Erythroblast (primary cell): Measurements from ENCODE around the gene ACTL6B.
"Not testable (repeated sequence)": the region's sequence is repeated elsewhere in the genome, so short reads cannot be mapped to it uniquely, and the experiment has no call there.

Experiments used
- DNase-seq, 2 experiments: peaks; one replicate each; lab custom pipeline; 2025; lab: John Stamatoyannopoulos, UW
- GATA1 ChIP-seq: IDR thresholded peaks from 2 replicates; pipeline ENCODE4 v1.6.1; 2011; ENCODE audit warnings: low read depth, mild to moderate bottlenecking, control low read depth, low read length, moderate library complexity
- POLR2A ChIP-seq: IDR thresholded peaks from 2 replicates; pipeline ENCODE4 v1.6.1; 2011; ENCODE audit warnings: mild to moderate bottlenecking, low read length

ACTL6B gene

GRCh38 chr7:100655908-100656674 is at the start of gene ACTL6B:
Gene ACTL6B, minus strand, starts transcription at chr7:100656448. Its CDS starts 94 bp downstream, at chr7:100656354.
- peak; percentile 78 to 80 for DNase-seq
- TF ChIP-seq GATA1 (no peak), POLR2A (no peak)

DNA sequence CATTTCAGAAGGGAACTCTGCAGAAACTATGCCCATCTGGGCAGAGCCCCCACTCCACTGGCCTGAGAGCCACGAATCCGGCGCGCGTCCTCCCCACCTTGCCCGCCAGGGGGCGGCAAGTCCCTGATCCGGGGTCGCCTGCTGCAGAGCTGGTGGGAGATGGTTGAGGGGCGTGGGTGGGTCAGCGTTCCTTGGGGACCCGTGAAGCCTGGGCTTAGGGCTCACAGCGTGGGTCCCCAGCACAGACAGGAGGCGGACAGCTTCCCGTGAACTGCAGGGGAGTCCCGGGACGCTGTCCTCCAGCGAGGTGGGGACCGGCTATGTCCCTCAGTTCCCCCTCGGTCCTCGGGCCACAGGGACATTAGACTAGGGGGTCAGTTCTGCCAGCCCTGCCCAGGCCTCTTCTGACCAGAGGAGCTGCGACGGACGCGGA is 49.1 kb upstream of the ACTL6B start:
- DNase-seq: peak; percentile 85 to 88

GRCh38 chr7:100701089-100701488 is 44.8 kb upstream of the ACTL6B start:
- not testable (repeated sequence) for DNase-seq

More for the DNA sequence above, 49.1 kb upstream of the ACTL6B start:
- TF ChIP-seq POLR2A (no peak), GATA1 (no peak)

- no peak for DNase-seq
- no peak for TF ChIP-seq GATA1
- TF ChIP-seq POLR2A: no peak
Observed at GRCh38 chr7:100699018-100699417, 42.8 kb upstream of the ACTL6B start.

DNA sequence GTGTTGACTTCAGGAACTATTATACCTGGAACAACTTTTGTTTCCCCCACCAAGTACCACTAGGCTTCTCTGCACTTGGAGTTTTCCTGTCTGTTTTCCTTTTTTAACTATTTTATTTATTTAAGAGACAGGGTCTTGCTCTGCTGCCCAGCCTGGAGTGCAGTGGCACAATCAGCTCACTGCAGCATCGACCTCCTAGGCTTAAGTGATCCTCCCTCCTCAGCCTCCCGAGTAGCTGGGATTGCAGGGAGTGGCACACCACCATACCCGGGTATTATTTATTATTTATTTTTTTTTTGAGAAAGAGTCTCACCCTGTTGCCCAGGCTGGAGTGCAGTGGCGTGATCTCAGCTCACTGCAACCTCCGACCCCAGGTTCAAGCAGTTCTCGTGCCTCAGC is 39.9 kb upstream of the ACTL6B start:
- TF ChIP-seq GATA1 (no peak), POLR2A (no peak)
- DNase-seq: no peak

DNA sequence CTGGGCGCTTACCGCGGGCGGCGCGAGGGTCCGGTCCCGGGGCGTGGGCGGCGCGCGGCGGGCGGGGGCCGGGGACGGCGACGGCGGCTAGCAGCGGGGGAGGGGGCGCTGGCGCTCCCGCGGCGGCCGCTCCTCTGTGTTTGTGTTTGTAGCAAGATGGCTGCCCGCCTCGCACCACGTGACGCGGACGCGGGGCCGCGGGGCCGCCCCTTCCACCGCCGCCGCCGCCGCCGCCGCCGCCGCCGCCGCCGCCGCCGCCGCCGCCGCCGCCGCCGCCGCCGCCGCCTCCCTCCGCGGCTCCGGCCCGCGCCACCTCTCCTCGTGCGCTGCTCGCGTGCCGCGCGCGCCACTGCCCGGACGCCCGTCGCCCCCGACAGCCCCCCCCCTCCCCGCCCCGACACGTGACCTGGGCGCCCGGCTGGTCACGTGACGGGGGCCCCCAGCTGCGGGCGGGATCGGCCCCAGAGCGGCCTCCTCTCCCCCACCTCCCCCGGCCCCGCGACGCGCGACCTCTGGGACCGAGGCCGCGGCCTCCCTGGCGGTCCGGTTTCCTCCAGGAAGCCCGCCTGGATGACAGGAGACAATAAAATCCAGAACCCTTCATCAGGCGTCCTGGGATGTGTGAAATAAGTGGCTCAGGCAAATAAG is 38.0 kb upstream of the ACTL6B start, which contains the start of gene GIGYF1:
GIGYF1 (minus strand) TSS at position 153 of the 648 bp plus-strand sequence. CDS start 6,012 bp downstream, outside the sequence.
- DNase-seq: peak; percentile 88 to 91
- no peak for TF ChIP-seq GATA1
- TF ChIP-seq POLR2A: no peak

DNA sequence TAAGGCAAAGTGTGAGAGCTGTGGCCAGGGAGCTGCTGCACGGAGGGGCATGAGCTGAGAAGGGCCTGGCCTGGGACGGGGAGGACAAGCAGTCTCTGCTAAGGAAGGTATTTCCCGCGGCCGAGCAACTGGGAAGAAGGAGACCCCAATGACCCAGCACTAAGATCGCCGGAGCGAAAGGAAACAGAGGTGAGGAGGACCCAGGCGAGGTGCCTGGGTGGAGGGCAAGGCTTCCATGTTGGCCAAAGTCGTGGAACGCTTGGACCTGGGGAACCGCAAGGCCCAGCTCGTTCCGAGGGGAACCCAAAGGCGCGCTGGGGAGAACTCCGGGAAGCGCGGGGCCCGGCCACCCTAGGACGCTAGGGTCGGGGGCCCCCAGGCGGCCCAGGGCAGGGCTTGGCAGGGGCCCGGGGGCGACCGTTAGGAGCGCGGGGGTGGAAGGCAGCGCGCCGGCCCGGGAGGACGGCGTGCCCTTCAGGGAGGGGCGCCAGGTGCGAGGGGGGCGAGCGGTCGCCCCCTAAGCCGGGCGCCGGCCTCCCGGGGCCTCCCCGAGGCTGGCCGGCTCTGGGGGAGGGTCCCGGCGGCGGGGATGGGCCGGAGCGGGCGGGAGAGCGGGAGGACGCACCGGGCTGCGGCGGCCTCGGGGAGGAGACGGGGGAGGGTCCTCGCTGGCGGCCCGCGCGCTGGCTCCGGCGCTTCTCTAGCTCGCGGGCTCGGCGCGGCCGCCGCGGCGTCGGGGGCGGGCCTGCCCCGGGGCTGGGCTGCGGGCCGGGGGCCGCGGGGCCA is 37.3 kb upstream of the ACTL6B start:
- peak; percentile 48 to 63 for DNase-seq
- no peak for TF ChIP-seq POLR2A
- TF ChIP-seq GATA1: no peak

DNA sequence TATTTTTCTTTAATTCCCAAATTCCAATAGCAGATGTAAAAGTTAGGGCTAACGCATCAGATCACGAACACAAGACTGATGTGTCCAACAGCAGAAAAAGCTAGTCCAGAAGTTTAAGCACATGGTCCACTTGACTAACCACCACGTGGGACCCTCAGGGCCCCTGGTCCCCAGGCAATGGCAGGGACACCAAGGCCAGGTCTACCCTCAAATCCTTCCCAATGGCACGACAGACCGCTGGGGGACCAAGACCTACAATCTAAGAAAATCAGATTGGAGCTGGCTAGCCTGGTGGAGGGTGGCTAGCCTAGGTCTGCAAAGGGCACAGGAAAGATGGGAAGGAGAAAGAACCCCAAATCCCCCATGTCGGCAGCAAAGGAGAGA is 36.3 kb upstream of the ACTL6B start:
- no peak for DNase-seq
- no peak for TF ChIP-seq POLR2A
- TF ChIP-seq GATA1: no peak

- peak; percentile 25 for TF ChIP-seq POLR2A
- TF ChIP-seq GATA1: no peak
- DNase-seq: peak; percentile 85 to 90
Observed at GRCh38 chr7:100691676-100692577, 35.7 kb upstream of the ACTL6B start.

DNA sequence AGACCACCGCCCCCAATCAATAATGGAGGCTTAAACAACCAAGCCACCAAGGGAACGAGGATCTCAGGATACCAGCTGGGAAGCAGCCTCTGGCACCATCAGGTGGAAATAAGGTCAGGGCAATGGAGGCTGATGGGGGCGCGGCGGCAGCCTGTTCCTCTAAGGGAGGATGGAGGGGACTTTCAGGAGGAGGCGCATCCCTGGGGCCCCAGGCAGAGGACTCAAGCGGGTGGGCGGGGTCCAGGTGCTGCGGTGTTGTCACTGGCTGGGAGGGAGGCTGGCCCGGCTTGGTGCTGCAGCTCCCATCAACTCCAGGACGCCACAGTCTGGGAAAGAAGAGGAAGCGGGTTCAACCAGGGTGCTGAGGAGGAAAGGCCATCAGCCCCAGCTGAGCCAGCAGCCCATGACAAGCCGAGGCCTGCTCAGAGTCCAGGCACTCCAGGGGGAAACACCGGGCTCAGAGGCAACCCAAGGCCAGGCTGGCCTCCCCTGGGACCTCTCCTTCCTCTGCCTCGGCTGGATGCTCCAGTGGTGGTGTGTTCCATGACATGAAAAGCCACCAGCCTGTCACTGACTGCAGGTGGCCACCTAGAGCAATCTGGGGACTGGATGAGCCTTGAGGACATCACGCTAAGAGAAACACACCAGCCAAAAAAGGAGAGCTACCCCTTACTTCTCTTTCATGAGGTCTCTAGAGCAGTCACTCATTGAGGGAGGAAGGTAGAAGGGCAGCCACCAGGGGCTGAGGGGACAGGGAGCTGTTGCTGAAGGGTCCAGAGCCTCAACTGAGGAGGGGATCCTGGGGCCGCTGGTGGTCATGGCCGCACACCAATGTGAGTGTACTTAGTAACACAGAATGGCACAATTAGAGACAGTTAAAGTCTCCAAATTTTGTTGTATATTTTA is 33.2 kb upstream of the ACTL6B start:
- no peak for DNase-seq
- TF ChIP-seq GATA1 (no peak), POLR2A (no peak)

DNA sequence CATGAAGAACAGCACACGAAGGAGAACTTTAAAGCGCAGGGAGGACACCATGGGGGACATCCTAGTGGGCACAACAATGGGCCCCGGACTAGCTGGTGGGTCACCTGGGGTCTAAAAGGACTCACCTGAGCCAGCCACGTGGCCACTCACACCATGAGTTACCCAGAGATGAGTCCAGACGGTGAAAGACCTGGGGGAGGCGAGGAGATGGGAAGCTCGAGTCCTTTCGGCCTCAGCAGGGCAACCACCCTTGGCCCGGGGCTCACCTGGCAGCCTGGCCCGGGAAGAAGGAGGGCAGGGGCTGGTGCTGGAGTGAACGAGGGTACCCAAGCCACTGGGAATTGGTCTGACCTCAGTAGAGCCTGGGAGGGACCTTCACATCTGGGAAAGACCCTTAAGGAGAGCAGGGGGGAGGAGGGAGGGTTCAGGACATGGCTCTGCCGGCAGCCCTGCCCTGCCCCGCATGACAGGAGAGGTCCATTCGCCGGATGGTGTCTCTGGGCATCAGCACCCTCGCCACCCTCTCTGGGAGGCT is 32.1 kb upstream of the ACTL6B start:
- no peak for DNase-seq
- TF ChIP-seq POLR2A: no peak
- no peak for TF ChIP-seq GATA1

DNA sequence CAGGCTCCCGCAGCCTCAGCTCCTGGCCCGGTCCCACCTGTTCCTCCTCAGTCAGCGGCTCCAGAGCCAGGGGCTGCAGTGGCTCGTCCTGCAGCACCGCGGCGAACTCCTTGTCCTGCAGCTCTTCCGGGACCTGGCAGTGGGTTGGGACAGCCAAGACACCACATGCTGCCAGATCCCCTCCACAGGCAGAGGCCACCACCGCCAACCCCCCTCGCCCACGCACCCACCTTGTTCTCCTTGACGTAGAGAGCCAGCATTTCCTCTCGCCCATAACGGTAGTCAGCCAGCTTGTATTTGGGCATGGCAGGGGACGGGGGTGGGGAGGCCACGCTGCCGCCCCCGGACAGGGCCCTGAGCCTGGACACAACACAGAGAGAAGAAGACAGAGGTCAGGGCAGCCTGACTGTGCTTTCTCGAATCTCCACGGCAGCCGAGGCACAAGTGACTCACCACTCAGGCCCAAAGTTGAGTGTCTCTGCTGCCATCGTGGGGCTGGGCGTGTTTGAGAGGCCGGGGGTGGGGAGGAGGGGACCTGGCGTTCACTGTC is 31.6 kb upstream of the ACTL6B start:
- TF ChIP-seq POLR2A (no peak), GATA1 (no peak)
- DNase-seq: no peak

DNA sequence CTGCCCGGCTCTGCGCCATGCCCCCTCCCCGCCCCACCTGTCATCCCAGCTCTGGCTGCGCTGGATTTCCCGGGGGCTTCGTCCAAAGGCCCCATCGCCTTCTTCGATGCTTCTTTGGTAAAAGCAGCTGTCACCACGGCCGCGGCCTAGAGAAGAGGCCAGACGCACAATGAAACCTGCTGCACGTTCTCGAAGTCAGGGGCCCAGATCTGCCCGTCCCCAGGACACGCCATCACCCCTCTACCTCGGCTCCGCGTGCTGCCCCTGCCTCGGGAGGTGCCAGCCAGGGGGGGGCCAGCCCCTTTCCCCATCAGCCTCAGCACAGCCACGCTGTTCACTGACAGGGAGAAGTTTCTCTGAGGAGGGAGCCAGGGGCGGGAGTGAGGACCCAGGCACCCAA is 31.0 kb upstream of the ACTL6B start:
- DNase-seq: no peak
- TF ChIP-seq POLR2A: no peak
- no peak for TF ChIP-seq GATA1
